Measurements from ENCODE around the gene TSNAX.

DNA sequence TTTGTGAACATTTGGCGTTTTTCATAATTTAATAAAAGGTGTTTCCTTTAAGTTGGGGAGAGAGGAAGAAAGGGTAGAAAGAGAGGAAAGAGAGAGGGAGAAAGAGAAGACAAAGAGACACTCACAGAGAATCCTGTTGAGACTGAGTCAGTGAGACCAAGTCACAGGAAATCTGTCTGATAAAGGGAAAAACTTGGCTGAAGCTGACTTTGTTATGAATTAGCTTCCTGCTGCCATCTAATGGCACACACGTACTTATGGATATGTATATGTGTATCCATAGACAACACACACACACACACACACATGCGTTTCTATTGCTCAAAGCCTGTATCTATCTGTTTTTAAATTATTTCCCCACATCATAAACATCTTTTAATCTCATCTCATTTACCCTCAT, 55.6 kb downstream of the TSNAX start:
- no peak for TF ChIP-seq SIN3A (IDR thresholded peaks at IDR 0.05; ENCODE audit: borderline replicate concordance, insufficient read depth, low read length)
- TF ChIP-seq POLR2AphosphoS5 (IDR thresholded peaks at IDR 0.05; ENCODE audit: low read depth, low read length): no peak
- TF ChIP-seq, protein P1, sequence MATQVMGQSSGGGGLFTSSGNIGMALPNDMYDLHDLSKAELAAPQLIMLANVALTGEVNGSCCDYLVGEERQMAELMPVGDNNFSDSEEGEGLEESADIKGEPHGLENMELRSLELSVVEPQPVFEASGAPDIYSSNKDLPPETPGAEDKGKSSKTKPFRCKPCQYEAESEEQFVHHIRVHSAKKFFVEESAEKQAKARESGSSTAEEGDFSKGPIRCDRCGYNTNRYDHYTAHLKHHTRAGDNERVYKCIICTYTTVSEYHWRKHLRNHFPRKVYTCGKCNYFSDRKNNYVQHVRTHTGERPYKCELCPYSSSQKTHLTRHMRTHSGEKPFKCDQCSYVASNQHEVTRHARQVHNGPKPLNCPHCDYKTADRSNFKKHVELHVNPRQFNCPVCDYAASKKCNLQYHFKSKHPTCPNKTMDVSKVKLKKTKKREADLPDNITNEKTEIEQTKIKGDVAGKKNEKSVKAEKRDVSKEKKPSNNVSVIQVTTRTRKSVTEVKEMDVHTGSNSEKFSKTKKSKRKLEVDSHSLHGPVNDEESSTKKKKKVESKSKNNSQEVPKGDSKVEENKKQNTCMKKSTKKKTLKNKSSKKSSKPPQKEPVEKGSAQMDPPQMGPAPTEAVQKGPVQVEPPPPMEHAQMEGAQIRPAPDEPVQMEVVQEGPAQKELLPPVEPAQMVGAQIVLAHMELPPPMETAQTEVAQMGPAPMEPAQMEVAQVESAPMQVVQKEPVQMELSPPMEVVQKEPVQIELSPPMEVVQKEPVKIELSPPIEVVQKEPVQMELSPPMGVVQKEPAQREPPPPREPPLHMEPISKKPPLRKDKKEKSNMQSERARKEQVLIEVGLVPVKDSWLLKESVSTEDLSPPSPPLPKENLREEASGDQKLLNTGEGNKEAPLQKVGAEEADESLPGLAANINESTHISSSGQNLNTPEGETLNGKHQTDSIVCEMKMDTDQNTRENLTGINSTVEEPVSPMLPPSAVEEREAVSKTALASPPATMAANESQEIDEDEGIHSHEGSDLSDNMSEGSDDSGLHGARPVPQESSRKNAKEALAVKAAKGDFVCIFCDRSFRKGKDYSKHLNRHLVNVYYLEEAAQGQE (IDR thresholded peaks at IDR 0.05; ENCODE audit: insufficient read depth in 1 of 2, low read depth in 2 of 2, low read length in 2 of 2): no peak
- no peak for TF ChIP-seq TAF1 (IDR thresholded peaks at IDR 0.05; ENCODE audit: borderline replicate concordance, insufficient read depth, low read length)

All from PFSK-1 (cell line).